LNCaP clone FGC (cell line): ENCODE data around the gene RTN3.

Experiments used
- DNase-seq: peaks from one replicate; pipeline ENCODE4 v3.0.0-alpha.2; 2011; ENCODE audit warnings: low read depth
- H3K4me3 ChIP-seq: 2 replicates; pipeline ENCODE4 v1.5.1; 2011; ENCODE audit warnings: mild to moderate bottlenecking, low read depth, low read length, control low read depth
- CTCF ChIP-seq: IDR thresholded peaks from 2 replicates; pipeline ENCODE4 v1.5.1; 2012; ENCODE audit warnings: mild to moderate bottlenecking; ENCODE audit not compliant: control insufficient read depth, insufficient read depth; ENCODE audit errors: extremely low read depth

RTN3 gene

GRCh38 chr11:63698976-63699733 is 17.9 kb downstream of the RTN3 start:
- H3K4me3 ChIP-seq: no peak overlapping the region
- DNase-seq: no peak
- TF ChIP-seq CTCF: no peak

- DNase-seq: peak; percentile 87
- TF ChIP-seq CTCF: no peak
- H3K4me3 ChIP-seq: 0 out of 2 replicates have a peak overlapping the region, but pooled peaks have one; percentile 19
Observed at GRCh38 chr11:63699896-63700295, 18.6 kb downstream of the RTN3 start.

- DNase-seq: no peak
- TF ChIP-seq CTCF: no peak
- H3K4me3 ChIP-seq: no peak overlapping the region
Observed at GRCh38 chr11:63705526-63705925, 24.2 kb downstream of the RTN3 start.

- DNase-seq: no peak
- H3K4me3 ChIP-seq: no peak overlapping the region
- no peak for TF ChIP-seq CTCF
Observed at GRCh38 chr11:63708764-63709163, 27.5 kb downstream of the RTN3 start.

GRCh38 chr11:63709336-63709884 is 28.1 kb downstream of the RTN3 start:
- DNase-seq: no peak
- H3K4me3 ChIP-seq: no peak overlapping the region
- no peak for TF ChIP-seq CTCF

- no peak overlapping the region for H3K4me3 ChIP-seq
- TF ChIP-seq CTCF: no peak
- no peak for DNase-seq
Observed at GRCh38 chr11:63710476-63711217, 29.3 kb downstream of the RTN3 start.
